Liver (tissue), 9 donors: ENCODE measurements around the gene PLPP3. TPM values are rescaled to one million over a fixed set of nuclear protein-coding genes. Genes with fewer than 3 reads are reported as not detected.
A peak's percentile ranks its signal among the peaks of the same experiment; 100 is the strongest.

Experiments
- DNase-seq: peaks from one replicate; pipeline ENCODE4 v3.0.0-alpha.2; 2017; ENCODE audit warnings: low spot score
- H3K27ac ChIP-seq, 2 donors: one replicate each; pipeline ENCODE4 v1.7.0; 2013; ENCODE audit warnings: inconsistent platforms in 2 of 2, low read length in 2 of 2, control low read depth in 1 of 2, low read depth in 1 of 2, mild to moderate bottlenecking in 1 of 2
- H3K27me3 ChIP-seq, 4 donors: one replicate each; pipeline versions ENCODE4 v1.6.1 to v1.7.0; 2013; ENCODE audit warnings: low read length in 3 of 4, inconsistent platforms in 1 of 4, mild to moderate bottlenecking in 1 of 4, moderate library complexity in 1 of 4; ENCODE audit not compliant: control insufficient read depth in 4 of 4, insufficient read depth in 4 of 4
- H3K36me3 ChIP-seq, 4 donors: one replicate each; pipeline versions ENCODE4 v1.6.1 to v1.7.0; 2013; ENCODE audit warnings: low read length in 3 of 4, mild to moderate bottlenecking in 3 of 4, low read depth in 1 of 4, moderate library complexity in 1 of 4; ENCODE audit not compliant: control insufficient read depth in 4 of 4, insufficient read depth in 3 of 4
- H3K4me1 ChIP-seq, 4 donors: one replicate each; pipeline versions ENCODE4 v1.6.1 to v1.7.0; 2013; ENCODE audit warnings: low read length in 3 of 4, mild to moderate bottlenecking in 3 of 4, moderate library complexity in 1 of 4; ENCODE audit not compliant: control insufficient read depth in 4 of 4, insufficient read depth in 4 of 4
- H3K4me3 ChIP-seq, 3 donors: one replicate each; pipeline versions ENCODE4 v1.6.1 to v1.7.0; 2013; ENCODE audit warnings: low read length in 3 of 3, control low read depth in 1 of 3, low read depth in 1 of 3, mild to moderate bottlenecking in 1 of 3
- H3K9ac ChIP-seq, 2 donors: one replicate each; pipeline ENCODE4 v1.7.0; 2013; ENCODE audit warnings: low read length in 2 of 2, mild to moderate bottlenecking in 2 of 2, moderate library complexity in 2 of 2, control low read depth in 1 of 2, low read depth in 1 of 2
- H3K9me3 ChIP-seq, 4 donors: one replicate each; pipeline versions ENCODE4 v1.6.1 to v1.7.0; 2013; ENCODE audit warnings: low read length in 3 of 4; ENCODE audit not compliant: control insufficient read depth in 4 of 4
- EGR1 ChIP-seq, 2 donors: IDR thresholded peaks; 2 replicates each; pipeline ENCODE4 v1.6.1; 2016 to 2018; ENCODE audit warnings: antibody characterized with exemption in 2 of 2, low read depth in 2 of 2
- GABPA ChIP-seq, 2 donors: IDR thresholded peaks in 1 of 2; conservative IDR thresholded peaks in 1 of 2; 2 replicates each; pipeline ENCODE4 v1.6.1; 2016; ENCODE audit warnings: antibody characterized with exemption in 2 of 2, mild to moderate bottlenecking in 1 of 2, moderate library complexity in 1 of 2
- HNF4A ChIP-seq, 2 donors: conservative IDR thresholded peaks; 2 replicates each; pipeline ENCODE4 v1.6.1; 2016; ENCODE audit warnings: antibody characterized with exemption in 2 of 2, mild to moderate bottlenecking in 2 of 2
- HNF4G ChIP-seq: IDR thresholded peaks from 2 replicates; pipeline ENCODE4 v1.6.1; 2016; ENCODE audit warnings: antibody characterized with exemption
- JUND ChIP-seq, 2 donors: IDR thresholded peaks; 2 replicates each; pipeline ENCODE4 v1.6.1; 2016; ENCODE audit warnings: antibody characterized with exemption in 2 of 2
- RAD21 ChIP-seq, 2 donors: IDR thresholded peaks; 2 replicates each; pipeline ENCODE4 v1.6.1; 2016; ENCODE audit warnings: antibody characterized with exemption in 2 of 2, mild to moderate bottlenecking in 2 of 2
- RXRA ChIP-seq, 2 donors: IDR thresholded peaks; 2 replicates each; pipeline ENCODE4 v1.6.1; 2017 to 2018; ENCODE audit warnings: antibody characterized with exemption in 2 of 2, mild to moderate bottlenecking in 1 of 2
- SP1 ChIP-seq: IDR thresholded peaks from 2 replicates; pipeline ENCODE4 v1.6.1; 2018; ENCODE audit warnings: antibody characterized with exemption, mild to moderate bottlenecking
- TAF1 ChIP-seq: conservative IDR thresholded peaks from 2 replicates; pipeline ENCODE4 v1.6.1; 2016; ENCODE audit warnings: antibody characterized with exemption, mild to moderate bottlenecking
- WGBS: extraction: QIAGEN DNeasy Blood & Tissue Kit; methylation state at CpG from one replicate; pipeline ENCODE4 v1.1.7; 2013; 5-methylcytosine and 5-hydroxymethylcytosine counted together
- polyA plus RNA-seq, 2 donors: library from polyadenylated mRNA; stranded (reverse) in 1 of 2; unstranded in 1 of 2; fragments of 200-250 nt in 1 of 2; fragments of >200 nt in 1 of 2; fragmentation: Nextera tagmentation in 1 of 2; extraction: Ambion mirVana in 1 of 2; gene quantifications; one replicate each; pipeline versions ENCODE4 v1.2.1 to v1.2.3, GENCODE V29; 2013 to 2015
- total RNA-seq, 2 donors: library from RNA; depleted of rRNA; stranded (reverse); fragments of >200 nt; gene quantifications; one replicate each; pipeline ENCODE4 v1.2.3, GENCODE V29; 2014
- TF ChIP-seq, protein P1 (sequence below): IDR thresholded peaks from 2 replicates; pipeline ENCODE4 v1.6.1; 2016; ENCODE audit warnings: antibody characterized with exemption
- TF ChIP-seq, protein P2 (sequence below): IDR thresholded peaks from 2 replicates; pipeline ENCODE4 v1.6.1; 2016; ENCODE audit warnings: antibody characterized with exemption
- TF ChIP-seq, protein P3 (sequence below): fragments of 150-350 bp; IDR thresholded peaks from 2 replicates; pipeline ENCODE4 v1.5.1; 2017; ENCODE audit warnings: improper control_type of control experiment, low read depth, low read length; ENCODE audit not compliant: missing input control
- TF ChIP-seq, protein P4 (sequence below): IDR thresholded peaks from 2 replicates; pipeline ENCODE4 v1.6.1; 2016; ENCODE audit warnings: antibody characterized with exemption
- donor health status: healthy.
- donor health status: healthy.
- donor health status: healthy.
- donor health status: healthy.
- donor health status: healthy.

The PLPP3 gene
- total and polyA plus RNA-seq, 4 donors: 46.1 to 91.2 (median 67.6) TPM

DNA sequence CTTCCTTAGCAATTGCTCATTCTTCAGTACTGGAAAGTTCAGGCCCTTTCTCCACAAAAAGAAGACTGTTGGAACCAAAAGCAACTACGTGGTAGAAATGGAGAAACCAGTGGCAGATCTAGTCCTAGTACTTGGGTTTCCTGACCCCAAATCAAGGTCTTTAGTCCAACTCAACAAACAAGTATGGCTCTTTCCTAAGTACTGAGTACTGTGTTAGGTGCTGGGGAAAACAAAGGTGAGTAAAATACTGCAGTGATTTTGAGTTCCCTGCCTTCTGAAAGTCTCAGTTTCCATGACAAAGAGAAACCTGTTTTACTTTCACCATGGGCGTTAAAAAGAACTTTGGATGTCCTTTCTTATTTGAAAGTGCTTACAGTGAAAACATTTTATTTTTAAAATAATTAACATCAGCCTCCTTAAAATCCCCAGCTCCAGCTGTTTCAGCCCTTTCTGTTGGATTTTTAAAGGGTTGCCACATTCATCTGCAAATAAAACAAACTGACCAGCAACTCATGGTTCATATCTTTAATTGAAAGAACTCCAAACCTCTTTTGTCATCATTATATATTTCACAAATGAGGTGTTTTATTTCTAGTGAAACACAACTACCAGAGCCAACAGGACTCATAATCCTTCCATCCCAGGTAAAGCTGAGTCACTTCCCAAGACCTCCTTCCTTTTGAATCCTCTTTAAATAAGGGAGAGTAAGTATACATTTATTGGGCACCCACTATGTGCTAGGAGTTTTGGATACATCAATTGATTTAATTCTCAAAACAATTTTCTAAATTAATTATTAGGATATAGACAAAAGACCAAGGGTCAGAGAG lies 35.4 kb downstream of the PLPP3 start:
- Histone ChIP-seq H3K4me3 (no peak overlapping the region), H3K9me3 (no peaks in the 10 kb centered on the region), H3K36me3 (peaks cover 0 to 9% (median 0%) of the 10 kb centered on the region in 4 donors), H3K4me1 (peaks cover 16 to 96% (median 81%) of the 10 kb centered on the region in 4 donors), H3K27me3 (no peaks in the 10 kb centered on the region), H3K9ac (no peak overlapping the region), H3K27ac (peak overlapping the region; percentile 4 to 64)
- no peak for TF ChIP-seq SP1
- no peak for TF ChIP-seq EGR1 (IDR thresholded peaks at IDR 0.05; ENCODE audit: low read depth in 2 of 2)
- TF ChIP-seq JUND (IDR thresholded peaks at IDR 0.05): peak in 1 of 2 donors; percentile 33
- TF ChIP-seq, protein P1, sequence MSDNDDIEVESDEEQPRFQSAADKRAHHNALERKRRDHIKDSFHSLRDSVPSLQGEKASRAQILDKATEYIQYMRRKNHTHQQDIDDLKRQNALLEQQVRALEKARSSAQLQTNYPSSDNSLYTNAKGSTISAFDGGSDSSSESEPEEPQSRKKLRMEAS: no peak
- no peak for TF ChIP-seq GABPA (IDR thresholded peaks at IDR 0.05 in 1 of 2, conservative IDR thresholded peaks at IDR 0.05 in 1 of 2)
- peak in 1 of 2 donors; percentile 35 for TF ChIP-seq RXRA (IDR thresholded peaks at IDR 0.05)
- TF ChIP-seq, protein P2, sequence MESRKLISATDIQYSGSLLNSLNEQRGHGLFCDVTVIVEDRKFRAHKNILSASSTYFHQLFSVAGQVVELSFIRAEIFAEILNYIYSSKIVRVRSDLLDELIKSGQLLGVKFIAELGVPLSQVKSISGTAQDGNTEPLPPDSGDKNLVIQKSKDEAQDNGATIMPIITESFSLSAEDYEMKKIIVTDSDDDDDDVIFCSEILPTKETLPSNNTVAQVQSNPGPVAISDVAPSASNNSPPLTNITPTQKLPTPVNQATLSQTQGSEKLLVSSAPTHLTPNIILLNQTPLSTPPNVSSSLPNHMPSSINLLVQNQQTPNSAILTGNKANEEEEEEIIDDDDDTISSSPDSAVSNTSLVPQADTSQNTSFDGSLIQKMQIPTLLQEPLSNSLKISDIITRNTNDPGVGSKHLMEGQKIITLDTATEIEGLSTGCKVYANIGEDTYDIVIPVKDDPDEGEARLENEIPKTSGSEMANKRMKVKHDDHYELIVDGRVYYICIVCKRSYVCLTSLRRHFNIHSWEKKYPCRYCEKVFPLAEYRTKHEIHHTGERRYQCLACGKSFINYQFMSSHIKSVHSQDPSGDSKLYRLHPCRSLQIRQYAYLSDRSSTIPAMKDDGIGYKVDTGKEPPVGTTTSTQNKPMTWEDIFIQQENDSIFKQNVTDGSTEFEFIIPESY: peak; percentile 21
- peak; percentile 17 to 54 for TF ChIP-seq HNF4A (conservative IDR thresholded peaks at IDR 0.05)
- TF ChIP-seq RAD21 (IDR thresholded peaks at IDR 0.05): peak in 1 of 2 donors; percentile 14
- no peak for TF ChIP-seq HNF4G
- TF ChIP-seq, protein P3, sequence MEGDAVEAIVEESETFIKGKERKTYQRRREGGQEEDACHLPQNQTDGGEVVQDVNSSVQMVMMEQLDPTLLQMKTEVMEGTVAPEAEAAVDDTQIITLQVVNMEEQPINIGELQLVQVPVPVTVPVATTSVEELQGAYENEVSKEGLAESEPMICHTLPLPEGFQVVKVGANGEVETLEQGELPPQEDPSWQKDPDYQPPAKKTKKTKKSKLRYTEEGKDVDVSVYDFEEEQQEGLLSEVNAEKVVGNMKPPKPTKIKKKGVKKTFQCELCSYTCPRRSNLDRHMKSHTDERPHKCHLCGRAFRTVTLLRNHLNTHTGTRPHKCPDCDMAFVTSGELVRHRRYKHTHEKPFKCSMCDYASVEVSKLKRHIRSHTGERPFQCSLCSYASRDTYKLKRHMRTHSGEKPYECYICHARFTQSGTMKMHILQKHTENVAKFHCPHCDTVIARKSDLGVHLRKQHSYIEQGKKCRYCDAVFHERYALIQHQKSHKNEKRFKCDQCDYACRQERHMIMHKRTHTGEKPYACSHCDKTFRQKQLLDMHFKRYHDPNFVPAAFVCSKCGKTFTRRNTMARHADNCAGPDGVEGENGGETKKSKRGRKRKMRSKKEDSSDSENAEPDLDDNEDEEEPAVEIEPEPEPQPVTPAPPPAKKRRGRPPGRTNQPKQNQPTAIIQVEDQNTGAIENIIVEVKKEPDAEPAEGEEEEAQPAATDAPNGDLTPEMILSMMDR: no peak
- WGBS: 36% methylated on average over 2 of the region's 2 CpGs
- DNase-seq: no peak

DNA sequence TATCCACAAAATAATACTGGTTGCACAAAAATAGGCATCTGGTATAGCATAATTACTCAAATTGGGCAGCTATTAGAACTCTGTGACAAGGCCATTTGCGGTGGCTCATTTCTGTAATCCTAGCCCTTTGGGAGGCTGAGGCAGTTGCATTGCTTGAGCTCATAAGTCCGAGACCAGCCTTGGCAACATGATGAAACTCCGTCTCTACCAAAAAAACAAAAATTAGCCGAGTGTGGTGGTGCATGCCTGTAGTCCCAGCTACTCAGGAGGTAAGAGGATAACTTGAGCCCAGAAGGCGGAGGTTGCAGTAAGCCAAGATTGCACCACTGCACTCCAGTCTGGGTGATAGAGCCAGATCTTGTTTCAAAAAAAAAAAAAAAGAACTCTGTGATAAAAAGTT lies 36.7 kb downstream of the PLPP3 start:
- TF ChIP-seq SP1: no peak
- Histone ChIP-seq H3K27me3 (no peaks in the 10 kb centered on the region), H3K9me3 (no peaks in the 10 kb centered on the region), H3K9ac (no peak overlapping the region), H3K4me1 (peaks cover 16 to 89% (median 76%) of the 10 kb centered on the region in 4 donors), H3K36me3 (peaks cover 0 to 9% (median 0%) of the 10 kb centered on the region in 4 donors), H3K4me3 (no peak overlapping the region), H3K27ac (no peak overlapping the region)
- WGBS: 82% methylated on average over 5 of the region's 5 CpGs
- no peak for DNase-seq

DNA sequence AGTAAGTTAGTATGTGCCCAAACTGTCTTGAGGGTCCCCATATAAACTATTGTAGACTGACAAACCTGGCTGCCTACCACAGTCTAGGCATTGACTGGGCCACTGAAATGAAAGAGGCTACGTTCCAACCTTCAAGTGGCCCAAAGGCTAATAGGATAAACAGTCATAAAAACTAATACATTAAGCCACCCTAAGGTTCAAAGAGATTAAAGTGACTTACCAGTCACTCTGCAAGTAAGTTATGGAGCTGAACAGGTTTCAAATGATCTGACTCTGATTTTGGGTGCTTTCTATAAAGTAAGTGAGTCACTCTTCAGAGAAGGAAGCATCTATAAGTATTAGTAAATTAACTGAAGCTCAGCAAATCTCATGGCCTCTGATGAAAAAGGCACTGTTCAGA lies 38.0 kb downstream of the PLPP3 start:
- Histone ChIP-seq H3K4me3 (no peak overlapping the region), H3K36me3 (peaks cover 0 to 16% (median 5%) of the 10 kb centered on the region in 4 donors), H3K9me3 (no peaks in the 10 kb centered on the region), H3K27me3 (no peaks in the 10 kb centered on the region), H3K4me1 (peaks cover 10 to 88% (median 70%) of the 10 kb centered on the region in 4 donors), H3K27ac (no peak overlapping the region), H3K9ac (no peak overlapping the region)
- no peak for DNase-seq
- TF ChIP-seq TAF1 (no peak), HNF4G (no peak), RAD21 (IDR thresholded peaks at IDR 0.05) (no peak)
- TF ChIP-seq, protein P3: no peak
- TF ChIP-seq, protein P4, sequence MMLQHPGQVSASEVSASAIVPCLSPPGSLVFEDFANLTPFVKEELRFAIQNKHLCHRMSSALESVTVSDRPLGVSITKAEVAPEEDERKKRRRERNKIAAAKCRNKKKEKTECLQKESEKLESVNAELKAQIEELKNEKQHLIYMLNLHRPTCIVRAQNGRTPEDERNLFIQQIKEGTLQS: no peak
- TF ChIP-seq, protein P1: no peak
- WGBS: 74% methylated on average over 1 of the region's 1 CpG
